ENCODE data around the gene PLBD2. TPM values are rescaled to one million over a fixed set of nuclear protein-coding genes. Genes with fewer than 3 reads are reported as not detected.

The PLBD2 gene
- total and polyA plus RNA-seq, 9 of the 15 experiments (the other 6 are each of a cell fraction or from before 2014, with no cell fraction given) = 2.4 to 37.4 (median 6.0) TPM

GRCh38 chr12:113358381-113359132 lies at the start of gene PLBD2 (continued):
- TF ChIP-seq RERE (CRISPR knock-in tag; IDR thresholded peaks at IDR 0.05; ENCODE audit: borderline replicate concordance) = no peak
- no peak for TF ChIP-seq SMAD1 (IDR thresholded peaks at IDR 0.05; ENCODE audit: low read depth, low read length, partially characterized antibody)
- TF ChIP-seq MAFK (IDR thresholded peaks at IDR 0.05; ENCODE audit: low read length) = no peak
- no peak for TF ChIP-seq ZNF518B (CRISPR knock-in tag; IDR thresholded peaks at IDR 0.05)
- TF ChIP-seq CCNT2 (IDR thresholded peaks at IDR 0.05; ENCODE audit: borderline replicate concordance, extremely low read depth, insufficient read length, low read depth, low read length) = peak; percentile 76
- TF ChIP-seq PHF20 (IDR thresholded peaks at IDR 0.05; ENCODE audit: partially characterized antibody) = no peak
- peak; percentile 47; the same call in 1 of the 2 replicates for TF ChIP-seq ZNF592 (IDR thresholded peaks at IDR 0.05)
- TF ChIP-seq SMARCA5 (IDR thresholded peaks at IDR 0.05) = no peak
- TF ChIP-seq ZNF280A (IDR thresholded peaks at IDR 0.05; ENCODE audit: low read depth, partially characterized antibody) = no peak
- no peak for TF ChIP-seq BRCA1 (IDR thresholded peaks at IDR 0.05)
- TF ChIP-seq BRCA1 (CRISPR knock-in tag; IDR thresholded peaks at IDR 0.05) = no peak; the same call in 1 of the 2 replicates
- no peak for TF ChIP-seq ZNF584 (CRISPR knock-in tag; IDR thresholded peaks at IDR 0.05; ENCODE audit: low read depth)

Measured in K562 (cell line).